Stimulated activated CD4-positive, alpha-beta T cell treated with anti-CD3 and anti-CD28 coated beads, TNF-alpha, amount 100 ng/mL, for 4 hours (primary cell): ENCODE results near the gene ACOT2.

Source experiments
- DNase-seq, 3 experiments: peaks; one replicate each; pipeline ENCODE4 v3.0.0-alpha.2; 2020; ENCODE audit warnings: low read depth in 3 of 3

ACOT2 gene

GRCh38 chr14:73613419-73613963, 44.5 kb downstream of the ACOT2 start:
- no peak for DNase-seq

GRCh38 chr14:73616831-73617230, 47.8 kb downstream of the ACOT2 start:
- no peak for DNase-seq

GRCh38 chr14:73619524-73619923, 50.5 kb downstream of the ACOT2 start:
- DNase-seq: no peak

GRCh38 chr14:73620268-73620667, 51.3 kb downstream of the ACOT2 start:
- DNase-seq: no peak

GRCh38 chr14:73623504-73624054, 54.6 kb downstream of the ACOT2 start:
- DNase-seq: no peak
